NCI-H82 treated with DMSO at 0.1 percent for 48 hours (cell line): Measurements from ENCODE around the gene FMNL1.

Source experiments
- DNase-seq: peaks from one replicate; lab custom pipeline; 2025; ENCODE audit not compliant: unreplicated experiment; lab: John Stamatoyannopoulos, UW

The FMNL1 gene

GRCh38 chr17:45277216-45277849 is 55.6 kb downstream of the FMNL1 start:
- peak; percentile 92 for DNase-seq

- no peak for DNase-seq
Measured at GRCh38 chr17:45277992-45278391, 56.3 kb downstream of the FMNL1 start.

DNA sequence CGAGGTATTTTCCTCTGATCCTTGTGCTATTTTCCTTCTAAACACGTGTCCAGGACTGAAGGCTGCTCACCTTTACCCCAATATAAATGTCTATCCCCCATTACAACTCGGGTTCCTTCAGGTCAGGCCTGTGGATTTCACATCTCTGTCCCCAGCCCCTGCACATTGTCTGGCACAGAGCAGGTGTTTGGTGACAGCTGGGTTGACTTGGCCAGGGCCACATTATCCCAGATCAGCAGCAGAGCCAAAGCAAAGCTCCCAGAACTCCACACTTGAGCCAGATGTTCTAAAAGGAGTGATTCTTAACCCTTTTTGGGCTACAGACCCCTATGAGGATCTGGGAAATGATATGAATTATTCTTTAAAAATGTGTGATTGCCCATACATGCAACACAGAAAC is 58.2 kb downstream of the FMNL1 start:
- peak; percentile 62 for DNase-seq

GRCh38 chr17:45282683-45283644 is 61.3 kb downstream of the FMNL1 start:
- peak; percentile 47 for DNase-seq

DNA sequence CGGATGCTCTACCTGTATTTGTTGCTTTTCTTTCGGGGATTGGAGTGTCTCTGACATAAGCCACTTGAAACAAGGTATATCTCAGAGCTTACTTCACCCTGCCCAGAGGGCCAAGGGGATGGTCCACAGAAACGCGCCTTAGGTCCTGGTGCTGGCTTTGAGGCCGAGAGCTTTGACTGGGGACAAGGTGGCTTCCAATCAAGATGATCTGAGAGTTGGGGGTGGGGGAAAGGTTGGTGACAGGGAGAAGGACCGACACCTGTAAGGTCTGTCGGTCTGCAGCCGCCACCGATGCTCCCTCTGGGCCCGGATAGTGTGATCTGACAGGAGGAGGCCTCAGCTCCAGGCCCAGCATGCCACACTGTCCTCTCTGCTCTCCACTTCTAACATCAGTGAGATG is 62.0 kb downstream of the FMNL1 start:
- no peak for DNase-seq

- no peak for DNase-seq
Measured at GRCh38 chr17:45284176-45285140, 62.8 kb downstream of the FMNL1 start.

- no peak for DNase-seq
Measured at GRCh38 chr17:45286286-45286685, 64.6 kb downstream of the FMNL1 start.

DNA sequence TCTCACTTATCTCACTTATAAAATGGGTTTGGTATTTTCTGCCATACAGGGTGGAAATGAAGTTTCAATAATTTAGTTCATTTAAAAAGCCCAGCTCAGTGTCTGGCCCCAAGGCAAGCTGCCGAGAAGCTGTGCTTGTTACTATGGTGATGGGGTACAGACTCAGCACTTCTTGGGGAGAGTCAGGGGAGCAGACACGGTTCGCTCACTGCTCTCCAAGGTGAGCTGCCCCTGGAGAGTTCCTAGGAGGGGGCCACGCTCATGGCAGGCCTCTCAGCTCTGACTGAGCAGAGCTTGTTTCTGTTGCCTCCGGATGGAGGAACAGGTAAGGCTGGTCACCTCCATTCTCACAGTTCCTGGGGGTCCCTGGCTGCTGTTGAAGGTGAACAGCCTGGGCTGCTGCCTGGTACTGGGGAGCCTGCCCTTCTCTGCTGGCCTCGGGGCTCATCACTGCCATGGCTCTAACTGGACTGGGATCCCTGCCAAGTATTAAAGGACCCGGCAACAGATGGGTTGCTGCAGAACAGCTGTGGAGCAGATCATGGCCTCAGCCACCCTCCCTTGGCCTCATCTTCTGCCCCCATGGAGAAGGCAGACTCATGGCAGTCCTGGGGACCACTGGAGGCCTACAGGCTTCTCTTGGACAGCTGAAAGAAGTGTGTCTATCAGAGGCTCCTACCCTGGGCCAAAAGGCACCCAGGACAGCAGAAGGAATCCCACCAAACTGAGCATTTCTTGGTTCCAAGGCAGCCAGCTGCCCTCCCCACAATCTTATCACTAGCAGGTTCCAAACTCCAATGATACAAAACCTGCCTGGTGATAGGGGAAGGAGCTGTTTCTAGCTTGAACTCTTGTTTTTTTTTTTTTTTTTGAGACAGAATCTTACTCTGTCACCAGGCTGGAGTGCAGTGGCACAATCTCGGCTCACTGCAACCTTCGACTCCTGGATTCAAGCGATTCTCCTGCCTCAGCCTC is 66.1 kb downstream of the FMNL1 start:
- DNase-seq, result peak; percentile 79

DNA sequence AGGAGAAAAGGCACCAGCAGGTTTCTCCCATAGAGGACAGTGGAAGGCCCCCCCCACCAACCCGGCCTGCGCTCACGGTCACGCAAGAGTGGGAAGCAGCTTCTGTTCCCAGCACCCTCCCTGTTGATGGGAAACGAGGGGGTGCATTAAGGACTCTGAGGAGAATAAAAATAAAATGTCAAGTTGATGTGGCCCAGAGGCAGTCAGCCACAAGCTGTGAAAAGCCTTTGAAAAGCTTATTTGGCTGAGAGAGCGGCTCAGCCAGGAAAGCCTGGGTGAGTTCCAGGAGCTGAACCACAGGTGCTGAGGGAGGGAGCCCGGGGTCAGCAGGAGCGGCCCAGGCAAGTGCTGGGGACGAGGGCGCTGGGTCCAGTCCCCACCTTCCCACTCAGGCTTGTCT is 67.1 kb downstream of the FMNL1 start:
- peak; percentile 19 for DNase-seq

DNA sequence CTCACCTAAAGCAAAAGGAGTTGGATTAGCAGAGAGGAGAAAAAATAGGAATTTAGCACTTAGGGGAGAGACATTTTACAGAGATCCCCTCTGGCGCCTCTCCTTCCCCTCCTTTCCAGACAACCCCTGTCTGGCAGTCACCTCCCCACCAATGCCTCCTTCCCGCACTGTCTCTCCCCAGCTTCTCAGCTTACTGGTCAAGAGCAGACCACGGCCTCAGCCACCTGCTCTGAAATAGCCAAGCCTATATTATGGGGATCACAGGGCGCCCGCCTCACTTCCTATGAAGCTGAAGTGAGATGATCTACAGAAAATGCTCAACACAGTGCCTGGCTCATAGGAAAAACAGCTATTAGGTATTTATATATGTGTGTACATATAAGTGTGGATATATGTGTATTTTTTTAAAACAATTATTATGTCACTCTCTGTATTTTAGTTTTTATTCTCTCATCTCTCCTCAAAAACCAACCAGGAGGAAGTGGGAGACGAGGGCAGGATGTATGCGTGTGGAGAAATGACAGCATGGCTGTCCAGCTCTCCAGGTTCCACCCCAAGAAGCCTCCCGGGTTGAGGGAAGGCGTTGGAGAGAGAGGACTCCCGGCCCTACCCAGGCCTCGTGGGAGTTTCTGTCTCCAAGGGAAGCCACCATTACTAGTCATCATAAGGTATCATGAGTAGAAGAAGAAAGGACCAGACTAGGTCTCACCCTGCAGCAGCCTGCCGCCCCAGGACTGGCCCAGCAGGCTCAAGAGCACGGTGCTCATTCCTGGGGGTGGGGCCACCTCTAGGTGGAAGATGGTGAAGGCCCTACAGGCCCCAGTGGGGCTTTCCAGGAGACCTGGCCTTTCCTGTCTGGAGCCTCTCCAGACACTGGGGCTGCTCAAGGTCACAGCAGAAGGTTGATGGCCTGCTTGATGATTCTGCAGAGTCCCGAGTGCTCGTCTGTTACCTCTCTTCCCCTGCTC is 67.9 kb downstream of the FMNL1 start:
- DNase-seq, result no peak

GRCh38 chr17:45290269-45290765 is 68.6 kb downstream of the FMNL1 start:
- DNase-seq, result no peak

DNA sequence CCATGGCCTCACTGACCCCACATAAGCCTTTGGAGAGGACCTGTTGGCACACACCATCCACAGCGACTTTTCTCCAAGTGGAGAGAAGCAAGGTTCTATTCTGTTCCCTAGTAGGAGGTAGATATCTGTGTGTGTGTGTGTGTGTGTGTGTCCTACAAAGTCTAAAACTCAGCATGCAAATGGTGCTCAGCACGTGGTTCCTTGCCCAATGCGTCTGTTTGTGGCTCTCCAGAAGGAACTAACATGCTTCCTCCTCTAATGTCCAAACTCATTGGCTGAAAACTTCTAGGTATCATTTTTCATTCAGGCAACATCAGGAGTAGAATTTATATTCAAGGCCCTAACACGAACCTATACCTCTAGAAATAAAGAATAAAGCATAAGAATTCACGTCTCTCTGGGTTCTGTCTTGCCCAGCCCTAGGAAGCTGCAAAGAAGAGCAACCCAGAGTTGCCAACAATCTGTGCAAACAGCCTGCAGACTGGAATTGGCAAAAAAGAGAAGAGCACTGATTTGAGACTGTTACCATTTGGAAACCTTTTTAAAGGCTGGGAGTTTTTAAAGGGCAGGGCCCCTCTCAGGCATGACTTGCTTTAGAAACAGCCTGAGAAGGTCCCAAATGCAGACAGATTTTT is 69.6 kb downstream of the FMNL1 start:
- DNase-seq, result no peak

GRCh38 chr17:45292696-45293412 is 71.2 kb downstream of the FMNL1 start:
- DNase-seq, result no peak

- no peak for DNase-seq
Measured at GRCh38 chr17:45293413-45294211, 71.9 kb downstream of the FMNL1 start.

DNA sequence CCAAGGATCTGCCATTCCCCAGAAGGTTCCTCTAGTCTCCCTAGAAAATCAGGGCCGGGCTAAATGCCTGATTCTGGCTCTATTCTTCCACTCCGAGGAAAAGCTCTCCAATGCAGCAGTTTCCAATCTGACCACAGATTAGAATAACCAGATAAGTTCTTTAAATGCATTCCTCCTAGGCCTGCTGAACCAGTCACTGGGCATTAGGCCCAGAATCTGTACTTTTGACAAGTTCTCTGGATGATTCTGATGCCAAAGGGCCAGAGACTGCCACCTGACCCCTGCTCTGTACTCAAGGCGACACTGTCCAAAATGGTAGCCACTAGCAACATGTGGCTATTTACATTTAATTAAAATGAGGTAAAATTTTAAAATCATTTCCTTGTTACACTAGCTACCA is 72.8 kb downstream of the FMNL1 start:
- no peak for DNase-seq

DNA sequence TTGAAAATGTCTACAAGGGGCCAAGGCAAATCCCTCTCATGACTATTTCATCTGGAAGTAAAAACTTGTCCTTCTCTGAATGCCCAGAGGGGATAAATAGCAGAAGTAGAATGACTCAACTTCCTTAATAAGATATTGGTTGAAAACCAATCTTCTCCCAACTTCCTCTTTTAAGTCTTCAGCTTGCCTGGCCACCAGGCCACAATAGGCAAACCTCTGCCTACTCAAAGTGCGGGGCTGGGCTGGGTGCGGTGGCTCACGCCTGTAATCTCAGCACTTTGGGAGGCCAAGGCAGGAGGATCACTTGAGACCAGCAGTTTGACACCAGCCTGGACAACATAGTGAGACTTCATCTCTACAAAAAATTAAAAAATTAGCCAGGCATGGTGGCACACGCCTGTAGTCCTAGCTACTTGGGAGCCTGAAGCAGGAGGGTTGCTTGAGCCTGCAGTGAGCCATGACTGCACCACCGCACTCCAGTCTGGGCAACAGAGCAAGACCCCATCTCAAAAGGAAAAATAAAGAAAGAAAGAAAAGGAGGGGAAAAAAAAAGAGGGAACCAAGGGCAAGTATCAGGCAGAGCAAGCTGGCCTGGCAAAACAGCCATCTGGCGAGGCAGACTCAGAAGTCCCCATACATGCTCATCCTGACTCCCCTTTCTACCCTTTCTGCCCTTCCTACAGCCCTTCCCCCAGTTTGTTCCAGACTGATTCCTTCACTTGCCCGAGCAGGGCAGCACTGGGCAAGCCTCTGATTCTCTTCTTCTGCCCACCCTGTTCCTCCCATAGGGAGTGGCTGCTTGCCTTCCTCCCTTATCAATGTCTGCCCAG is 74.5 kb downstream of the FMNL1 start:
- no peak for DNase-seq
